ENCODE results near the gene EDARADD.

GRCh38 chr1:236350308-236350707 is 43.8 kb upstream of the EDARADD start:
- TF ChIP-seq POLR2A (IDR thresholded peaks at IDR 0.05) (no peak), CTCF (IDR thresholded peaks at IDR 0.05) (no peak)
